SK-N-SH treated with all-trans-retinoic acid at 6 μM for 48 hours (cell line): ENCODE data around the gene TAF6L.

ENCODE experiments used
- ARNTL ChIP-seq: fragments of 450-650 bp; formaldehyde crosslinking; IDR thresholded peaks from 2 replicates; pipeline ENCODE4 v1.5.0; 2020; ENCODE audit warnings: low read depth, mild to moderate bottlenecking, moderate library complexity, borderline replicate concordance
- CREB5 ChIP-seq: fragments of 250-450 bp; sonication (Bioruptor Pico); IDR thresholded peaks from 2 replicates; pipeline ENCODE4 v1.5.1; 2020; ENCODE audit warnings: low read depth, mild to moderate bottlenecking, moderate library complexity
- ESRRG ChIP-seq: fragments of 250-450 bp; sonication (Bioruptor Pico); IDR thresholded peaks from 2 replicates; pipeline ENCODE4 v1.6.1; 2021; ENCODE audit warnings: mild to moderate bottlenecking
- GLIS3 ChIP-seq: fragments of 250-450 bp; sonication (Bioruptor Pico); IDR thresholded peaks from 2 replicates; pipeline ENCODE4 v1.5.0; 2020; ENCODE audit warnings: mild to moderate bottlenecking, moderate library complexity
- OSR1 ChIP-seq: fragments of 250-450 bp; sonication (Bioruptor Pico); IDR thresholded peaks from 2 replicates; pipeline ENCODE4 v1.8.0; 2022; ENCODE audit warnings: moderate library complexity, mild to moderate bottlenecking, inconsistent platforms
- PATZ1 ChIP-seq: fragments of 250-450 bp; sonication (Bioruptor Pico); IDR thresholded peaks from 2 replicates; pipeline ENCODE4 v1.8.0; 2020; ENCODE audit warnings: mild to moderate bottlenecking, moderate library complexity, borderline replicate concordance
- POU6F1 ChIP-seq: fragments of 250-450 bp; sonication (Bioruptor Pico); IDR thresholded peaks from 2 replicates; pipeline ENCODE4 v1.8.0; 2021; ENCODE audit warnings: low read depth, mild to moderate bottlenecking, moderate library complexity, borderline replicate concordance
- RARB ChIP-seq: fragments of 250-450 bp; sonication (Bioruptor Pico); IDR thresholded peaks from 2 replicates; pipeline ENCODE4 v1.8.0; 2021; ENCODE audit warnings: mild to moderate bottlenecking, moderate library complexity
- TCF4 ChIP-seq: fragments of 250-450 bp; sonication (Bioruptor Pico); IDR thresholded peaks from 2 replicates; pipeline ENCODE4 v1.8.0; 2021; ENCODE audit warnings: mild to moderate bottlenecking, moderate library complexity, borderline replicate concordance
- TSHZ2 ChIP-seq: fragments of 250-450 bp; sonication (Bioruptor Pico); IDR thresholded peaks from 2 replicates; pipeline ENCODE4 v1.5.0; 2020; ENCODE audit warnings: mild to moderate bottlenecking, moderate library complexity
- ZFP3 ChIP-seq: fragments of 250-450 bp; sonication (Bioruptor Pico); IDR thresholded peaks from 2 replicates; pipeline ENCODE4 v1.5.0; 2020; ENCODE audit warnings: mild to moderate bottlenecking, moderate library complexity
- ZFP30 ChIP-seq: fragments of 450-650 bp; formaldehyde crosslinking; IDR thresholded peaks from 2 replicates; pipeline ENCODE4 v1.5.0; 2022; ENCODE audit warnings: mild to moderate bottlenecking, moderate library complexity

- no peak for TF ChIP-seq POU6F1 (CRISPR knock-in tag)
- TF ChIP-seq ESRRG (CRISPR knock-in tag): no peak
- no peak for TF ChIP-seq TSHZ2 (CRISPR knock-in tag)
- TF ChIP-seq ARNTL: no peak
- TF ChIP-seq ZFP3 (CRISPR knock-in tag): no peak
- no peak for TF ChIP-seq ZFP30 (CRISPR knock-in tag)
- no peak for TF ChIP-seq PATZ1
- no peak for TF ChIP-seq CREB5 (CRISPR knock-in tag)
- no peak for TF ChIP-seq GLIS3 (CRISPR knock-in tag)
- TF ChIP-seq OSR1: no peak
- TF ChIP-seq RARB: no peak
- TF ChIP-seq TCF4: no peak
Measured at GRCh38 chr11:62788991-62789390, 17.8 kb downstream of the TAF6L start.
